ENCODE data around the gene CUX1.

- TF ChIP-seq POLR2A (IDR thresholded peaks at IDR 0.05) (no peak), CTCF (IDR thresholded peaks at IDR 0.05) (no peak)
Observed at GRCh38 chr7:101832685-101833375, 15.4 kb downstream of the CUX1 start.

Measured in esophagus squamous epithelium (tissue), 4 donors.